Colonic mucosa (tissue), 4 donors: ENCODE data around the gene HTR2A. TPM values are rescaled to one million over a fixed set of nuclear protein-coding genes. Genes with fewer than 3 reads are reported as not detected.
A peak's percentile ranks its signal among the peaks of the same experiment; 100 is the strongest.

Experiments
- DNase-seq: peaks from one replicate; pipeline ENCODE4 v3.0.0-alpha.2; 2020
- H3K27ac ChIP-seq: fragments of 200-600 bp; one replicate; pipeline ENCODE4 v1.8.0; 2021
- H3K27me3 ChIP-seq: fragments of 200-600 bp; one replicate; pipeline ENCODE4 v1.8.0; 2021
- H3K36me3 ChIP-seq: fragments of 200-600 bp; one replicate; pipeline ENCODE4 v1.8.0; 2021
- H3K4me1 ChIP-seq: fragments of 200-600 bp; one replicate; pipeline ENCODE4 v1.8.0; 2021; ENCODE audit warnings: mild to moderate bottlenecking
- H3K4me3 ChIP-seq: fragments of 200-600 bp; one replicate; pipeline ENCODE4 v1.8.0; 2021
- H3K9ac ChIP-seq, 2 donors: one replicate each; pipeline ENCODE4 v1.7.0; 2013; ENCODE audit warnings: control low read depth in 2 of 2, low read depth in 2 of 2, low read length in 2 of 2
- H3K9me3 ChIP-seq: fragments of 200-600 bp; one replicate; pipeline ENCODE4 v1.8.0; 2021
- CTCF ChIP-seq: fragments of 200-600 bp; IDR thresholded peaks from one replicate; pipeline ENCODE4 v1.8.0; 2022; ENCODE audit warnings: antibody characterized with exemption, mild to moderate bottlenecking
- intact Hi-C: fragments of 100-400 bp; cut with DNase I; formaldehyde crosslinking; loops from one replicate; pipeline ENCODE4 v1.14.1; 2022
- total RNA-seq, 2 donors: library from RNA; stranded (reverse); fragmentation: NEBNext Ultra II Directional in 1 of 2; extraction: Animal tissue kit (Norgen Biotek cat#: 25700) in 1 of 2; gene quantifications; one replicate each; pipeline ENCODE4 v1.2.1, GENCODE V29; 2021
- donor health status: healthy.
- donor health status: DM: no; HTN: no; CAD: no.
- donor health status: DM: no; HTN: no; CAD: no.

HTR2A gene
- under 1 TPM; 0.19 to 0.35 TPM for total RNA-seq

GRCh38 chr13:46896341-46897137, at the start of gene HTR2A:
TSS of gene HTR2A (minus strand) at chr13:46897053. CDS start at chr13:46895906, 1,147 bp downstream.
- H3K4me3 ChIP-seq = peak within 1 kb of the TSS; percentile 1
- no peak within 1 kb of the TSS for H3K27ac ChIP-seq
- H3K4me1 ChIP-seq = peaks cover 3% of the 10 kb centered on the region
- no peaks in the 10 kb centered on the region for H3K9me3 ChIP-seq
- no peak for DNase-seq
- H3K27me3 ChIP-seq = no peaks in the 10 kb centered on the region
- TF ChIP-seq CTCF = no peak
- no peak within 1 kb of the TSS for H3K9ac ChIP-seq
- H3K36me3 ChIP-seq = no peaks in the 10 kb centered on the region
- intact Hi-C loops = no loop called here

- no peaks in the 10 kb centered on the region for H3K36me3 ChIP-seq
- H3K9ac ChIP-seq = no peak overlapping the region
- H3K27ac ChIP-seq = no peak overlapping the region
- DNase-seq = no peak
- H3K27me3 ChIP-seq = no peaks in the 10 kb centered on the region
- no peaks in the 10 kb centered on the region for H3K4me1 ChIP-seq
- intact Hi-C loops = no loop called here
- no peak overlapping the region for H3K4me3 ChIP-seq
- no peak for TF ChIP-seq CTCF
- H3K9me3 ChIP-seq = no peaks in the 10 kb centered on the region
Measured at GRCh38 chr13:46936525-46936924, 39.7 kb upstream of the HTR2A start.

GRCh38 chr13:46934749-46935148, 37.9 kb upstream of the HTR2A start:
- Histone ChIP-seq H3K9me3 (no peaks in the 10 kb centered on the region), H3K9ac (no peak overlapping the region), H3K4me1 (no peaks in the 10 kb centered on the region), H3K27me3 (no peaks in the 10 kb centered on the region), H3K4me3 (no peak overlapping the region), H3K27ac (no peak overlapping the region), H3K36me3 (no peaks in the 10 kb centered on the region)
- DNase-seq = no peak
- no peak for TF ChIP-seq CTCF
- intact Hi-C loops = no loop called here

GRCh38 chr13:46926916-46927590, 30.2 kb upstream of the HTR2A start:
- no peak for TF ChIP-seq CTCF
- no peaks in the 10 kb centered on the region for H3K27me3 ChIP-seq
- H3K9ac ChIP-seq = no peak overlapping the region
- H3K36me3 ChIP-seq = no peaks in the 10 kb centered on the region
- H3K27ac ChIP-seq = no peak overlapping the region
- H3K4me1 ChIP-seq = no peaks in the 10 kb centered on the region
- intact Hi-C loops = no loop called here
- no peaks in the 10 kb centered on the region for H3K9me3 ChIP-seq
- DNase-seq = no peak
- no peak overlapping the region for H3K4me3 ChIP-seq

GRCh38 chr13:46925486-46925885, 28.6 kb upstream of the HTR2A start:
- TF ChIP-seq CTCF = no peak
- Histone ChIP-seq H3K27me3 (no peaks in the 10 kb centered on the region), H3K4me1 (no peaks in the 10 kb centered on the region), H3K36me3 (no peaks in the 10 kb centered on the region), H3K9me3 (no peaks in the 10 kb centered on the region), H3K4me3 (no peak overlapping the region), H3K27ac (no peak overlapping the region), H3K9ac (no peak overlapping the region)
- DNase-seq = no peak
- intact Hi-C loops = no loop called here
